Liver (tissue), 9 donors: ENCODE data around the gene OTOA. TPM values are rescaled to one million over a fixed set of nuclear protein-coding genes. Genes with fewer than 3 reads are reported as not detected.

Experiments
- DNase-seq: peaks from one replicate; pipeline ENCODE4 v3.0.0-alpha.2; 2017; ENCODE audit warnings: low spot score
- H3K27ac ChIP-seq, 2 donors: one replicate each; pipeline ENCODE4 v1.7.0; 2013; ENCODE audit warnings: inconsistent platforms in 2 of 2, low read length in 2 of 2, control low read depth in 1 of 2, low read depth in 1 of 2, mild to moderate bottlenecking in 1 of 2
- H3K27me3 ChIP-seq, 4 donors: one replicate each; pipeline versions ENCODE4 v1.6.1 to v1.7.0; 2013; ENCODE audit warnings: low read length in 3 of 4, inconsistent platforms in 1 of 4, mild to moderate bottlenecking in 1 of 4, moderate library complexity in 1 of 4; ENCODE audit not compliant: control insufficient read depth in 4 of 4, insufficient read depth in 4 of 4
- H3K36me3 ChIP-seq, 4 donors: one replicate each; pipeline versions ENCODE4 v1.6.1 to v1.7.0; 2013; ENCODE audit warnings: low read length in 3 of 4, mild to moderate bottlenecking in 3 of 4, low read depth in 1 of 4, moderate library complexity in 1 of 4; ENCODE audit not compliant: control insufficient read depth in 4 of 4, insufficient read depth in 3 of 4
- H3K4me1 ChIP-seq, 4 donors: one replicate each; pipeline versions ENCODE4 v1.6.1 to v1.7.0; 2013; ENCODE audit warnings: low read length in 3 of 4, mild to moderate bottlenecking in 3 of 4, moderate library complexity in 1 of 4; ENCODE audit not compliant: control insufficient read depth in 4 of 4, insufficient read depth in 4 of 4
- H3K4me3 ChIP-seq, 3 donors: one replicate each; pipeline versions ENCODE4 v1.6.1 to v1.7.0; 2013; ENCODE audit warnings: low read length in 3 of 3, control low read depth in 1 of 3, low read depth in 1 of 3, mild to moderate bottlenecking in 1 of 3
- H3K9ac ChIP-seq, 2 donors: one replicate each; pipeline ENCODE4 v1.7.0; 2013; ENCODE audit warnings: low read length in 2 of 2, mild to moderate bottlenecking in 2 of 2, moderate library complexity in 2 of 2, control low read depth in 1 of 2, low read depth in 1 of 2
- H3K9me3 ChIP-seq, 4 donors: one replicate each; pipeline versions ENCODE4 v1.6.1 to v1.7.0; 2013; ENCODE audit warnings: low read length in 3 of 4; ENCODE audit not compliant: control insufficient read depth in 4 of 4
- EGR1 ChIP-seq, 2 donors: IDR thresholded peaks; 2 replicates each; pipeline ENCODE4 v1.6.1; 2016 to 2018; ENCODE audit warnings: antibody characterized with exemption in 2 of 2, low read depth in 2 of 2
- FOXA1 ChIP-seq: IDR thresholded peaks from 2 replicates; pipeline ENCODE4 v1.6.1; 2016; ENCODE audit warnings: antibody characterized with exemption
- FOXA2 ChIP-seq: IDR thresholded peaks from 2 replicates; pipeline ENCODE4 v1.6.1; 2016; ENCODE audit warnings: antibody characterized with exemption
- GABPA ChIP-seq, 2 donors: IDR thresholded peaks in 1 of 2; conservative IDR thresholded peaks in 1 of 2; 2 replicates each; pipeline ENCODE4 v1.6.1; 2016; ENCODE audit warnings: antibody characterized with exemption in 2 of 2, mild to moderate bottlenecking in 1 of 2, moderate library complexity in 1 of 2
- HNF4A ChIP-seq, 2 donors: conservative IDR thresholded peaks; 2 replicates each; pipeline ENCODE4 v1.6.1; 2016; ENCODE audit warnings: antibody characterized with exemption in 2 of 2, mild to moderate bottlenecking in 2 of 2
- HNF4G ChIP-seq: IDR thresholded peaks from 2 replicates; pipeline ENCODE4 v1.6.1; 2016; ENCODE audit warnings: antibody characterized with exemption
- JUND ChIP-seq, 2 donors: IDR thresholded peaks; 2 replicates each; pipeline ENCODE4 v1.6.1; 2016; ENCODE audit warnings: antibody characterized with exemption in 2 of 2
- NR2F2 ChIP-seq: IDR thresholded peaks from 2 replicates; pipeline ENCODE4 v1.6.1; 2016; ENCODE audit warnings: antibody characterized with exemption
- RAD21 ChIP-seq, 2 donors: IDR thresholded peaks; 2 replicates each; pipeline ENCODE4 v1.6.1; 2016; ENCODE audit warnings: antibody characterized with exemption in 2 of 2, mild to moderate bottlenecking in 2 of 2
- RXRA ChIP-seq, 2 donors: IDR thresholded peaks; 2 replicates each; pipeline ENCODE4 v1.6.1; 2017 to 2018; ENCODE audit warnings: antibody characterized with exemption in 2 of 2, mild to moderate bottlenecking in 1 of 2
- SP1 ChIP-seq: IDR thresholded peaks from 2 replicates; pipeline ENCODE4 v1.6.1; 2018; ENCODE audit warnings: antibody characterized with exemption, mild to moderate bottlenecking
- TAF1 ChIP-seq: conservative IDR thresholded peaks from 2 replicates; pipeline ENCODE4 v1.6.1; 2016; ENCODE audit warnings: antibody characterized with exemption, mild to moderate bottlenecking
- YY1 ChIP-seq: IDR thresholded peaks from 2 replicates; pipeline ENCODE4 v1.6.1; 2016; ENCODE audit warnings: antibody characterized with exemption, mild to moderate bottlenecking
- WGBS: extraction: QIAGEN DNeasy Blood & Tissue Kit; methylation state at CpG from one replicate; pipeline ENCODE4 v1.1.7; 2013; 5-methylcytosine and 5-hydroxymethylcytosine counted together
- polyA plus RNA-seq, 2 donors: library from polyadenylated mRNA; stranded (reverse) in 1 of 2; unstranded in 1 of 2; fragments of 200-250 nt in 1 of 2; fragments of >200 nt in 1 of 2; fragmentation: Nextera tagmentation in 1 of 2; extraction: Ambion mirVana in 1 of 2; gene quantifications; one replicate each; pipeline versions ENCODE4 v1.2.1 to v1.2.3, GENCODE V29; 2013 to 2015
- total RNA-seq, 2 donors: library from RNA; depleted of rRNA; stranded (reverse); fragments of >200 nt; gene quantifications; one replicate each; pipeline ENCODE4 v1.2.3, GENCODE V29; 2014
- TF ChIP-seq, protein P1 (sequence below): IDR thresholded peaks from 2 replicates; pipeline ENCODE4 v1.6.1; 2016; ENCODE audit warnings: antibody characterized with exemption
- TF ChIP-seq, protein P2 (sequence below): IDR thresholded peaks from 2 replicates; pipeline ENCODE4 v1.6.1; 2016; ENCODE audit warnings: antibody characterized with exemption, mild to moderate bottlenecking
- TF ChIP-seq, protein P3 (sequence below): IDR thresholded peaks from 2 replicates; pipeline ENCODE4 v1.6.1; 2016; ENCODE audit warnings: antibody characterized with exemption
- TF ChIP-seq, protein P4 (sequence below): IDR thresholded peaks from 2 replicates; pipeline ENCODE4 v1.6.1; 2016; ENCODE audit warnings: antibody characterized with exemption
- donor health status: healthy.
- donor health status: healthy.
- donor health status: healthy.
- donor health status: healthy.
- donor health status: healthy.

OTOA gene
- total and polyA plus RNA-seq, 4 donors: 0.05 to 0.17 (median 0.10) TPM

DNA sequence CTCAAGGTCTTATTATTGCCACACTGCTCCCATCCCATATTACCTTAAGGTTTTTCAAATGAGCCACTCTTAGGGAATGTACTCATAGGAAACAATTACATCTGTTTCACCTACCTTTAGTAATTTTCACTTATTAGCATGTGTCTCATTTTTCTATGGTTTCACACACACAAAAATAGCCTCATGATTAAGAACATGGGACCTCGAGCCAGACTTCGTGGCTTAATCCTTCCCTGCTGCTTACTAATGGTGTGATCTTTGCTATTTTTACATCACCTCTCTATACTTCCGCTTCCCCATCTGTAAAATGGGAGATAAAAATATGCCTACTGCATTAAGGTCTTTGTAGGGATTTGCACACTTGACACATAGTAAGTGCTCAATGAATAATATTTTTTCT is 38.5 kb downstream of the OTOA start:
- H3K27ac ChIP-seq: no peak overlapping the region
- no peaks in the 10 kb centered on the region for H3K36me3 ChIP-seq
- DNase-seq: no peak
- WGBS: 75% methylated on average over 3 of the region's 3 CpGs
- no peak overlapping the region for H3K9ac ChIP-seq
- H3K4me1 ChIP-seq: no peaks in the 10 kb centered on the region
- H3K27me3 ChIP-seq: no peaks in the 10 kb centered on the region
- H3K4me3 ChIP-seq: no peak overlapping the region
- no peak for TF ChIP-seq RXRA (IDR thresholded peaks at IDR 0.05)
- no peak for TF ChIP-seq TAF1
- no peak for TF ChIP-seq NR2F2
- TF ChIP-seq FOXA2: no peak
- TF ChIP-seq HNF4A (conservative IDR thresholded peaks at IDR 0.05): no peak
- no peak for TF ChIP-seq SP1
- no peak for TF ChIP-seq JUND (IDR thresholded peaks at IDR 0.05)
- TF ChIP-seq, protein P1, sequence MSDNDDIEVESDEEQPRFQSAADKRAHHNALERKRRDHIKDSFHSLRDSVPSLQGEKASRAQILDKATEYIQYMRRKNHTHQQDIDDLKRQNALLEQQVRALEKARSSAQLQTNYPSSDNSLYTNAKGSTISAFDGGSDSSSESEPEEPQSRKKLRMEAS: no peak
- no peak for TF ChIP-seq FOXA1
- TF ChIP-seq EGR1 (IDR thresholded peaks at IDR 0.05; ENCODE audit: low read depth in 2 of 2): no peak
- TF ChIP-seq, protein P2, sequence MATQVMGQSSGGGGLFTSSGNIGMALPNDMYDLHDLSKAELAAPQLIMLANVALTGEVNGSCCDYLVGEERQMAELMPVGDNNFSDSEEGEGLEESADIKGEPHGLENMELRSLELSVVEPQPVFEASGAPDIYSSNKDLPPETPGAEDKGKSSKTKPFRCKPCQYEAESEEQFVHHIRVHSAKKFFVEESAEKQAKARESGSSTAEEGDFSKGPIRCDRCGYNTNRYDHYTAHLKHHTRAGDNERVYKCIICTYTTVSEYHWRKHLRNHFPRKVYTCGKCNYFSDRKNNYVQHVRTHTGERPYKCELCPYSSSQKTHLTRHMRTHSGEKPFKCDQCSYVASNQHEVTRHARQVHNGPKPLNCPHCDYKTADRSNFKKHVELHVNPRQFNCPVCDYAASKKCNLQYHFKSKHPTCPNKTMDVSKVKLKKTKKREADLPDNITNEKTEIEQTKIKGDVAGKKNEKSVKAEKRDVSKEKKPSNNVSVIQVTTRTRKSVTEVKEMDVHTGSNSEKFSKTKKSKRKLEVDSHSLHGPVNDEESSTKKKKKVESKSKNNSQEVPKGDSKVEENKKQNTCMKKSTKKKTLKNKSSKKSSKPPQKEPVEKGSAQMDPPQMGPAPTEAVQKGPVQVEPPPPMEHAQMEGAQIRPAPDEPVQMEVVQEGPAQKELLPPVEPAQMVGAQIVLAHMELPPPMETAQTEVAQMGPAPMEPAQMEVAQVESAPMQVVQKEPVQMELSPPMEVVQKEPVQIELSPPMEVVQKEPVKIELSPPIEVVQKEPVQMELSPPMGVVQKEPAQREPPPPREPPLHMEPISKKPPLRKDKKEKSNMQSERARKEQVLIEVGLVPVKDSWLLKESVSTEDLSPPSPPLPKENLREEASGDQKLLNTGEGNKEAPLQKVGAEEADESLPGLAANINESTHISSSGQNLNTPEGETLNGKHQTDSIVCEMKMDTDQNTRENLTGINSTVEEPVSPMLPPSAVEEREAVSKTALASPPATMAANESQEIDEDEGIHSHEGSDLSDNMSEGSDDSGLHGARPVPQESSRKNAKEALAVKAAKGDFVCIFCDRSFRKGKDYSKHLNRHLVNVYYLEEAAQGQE: no peak
- no peak for TF ChIP-seq RAD21 (IDR thresholded peaks at IDR 0.05)
- TF ChIP-seq, protein P3, sequence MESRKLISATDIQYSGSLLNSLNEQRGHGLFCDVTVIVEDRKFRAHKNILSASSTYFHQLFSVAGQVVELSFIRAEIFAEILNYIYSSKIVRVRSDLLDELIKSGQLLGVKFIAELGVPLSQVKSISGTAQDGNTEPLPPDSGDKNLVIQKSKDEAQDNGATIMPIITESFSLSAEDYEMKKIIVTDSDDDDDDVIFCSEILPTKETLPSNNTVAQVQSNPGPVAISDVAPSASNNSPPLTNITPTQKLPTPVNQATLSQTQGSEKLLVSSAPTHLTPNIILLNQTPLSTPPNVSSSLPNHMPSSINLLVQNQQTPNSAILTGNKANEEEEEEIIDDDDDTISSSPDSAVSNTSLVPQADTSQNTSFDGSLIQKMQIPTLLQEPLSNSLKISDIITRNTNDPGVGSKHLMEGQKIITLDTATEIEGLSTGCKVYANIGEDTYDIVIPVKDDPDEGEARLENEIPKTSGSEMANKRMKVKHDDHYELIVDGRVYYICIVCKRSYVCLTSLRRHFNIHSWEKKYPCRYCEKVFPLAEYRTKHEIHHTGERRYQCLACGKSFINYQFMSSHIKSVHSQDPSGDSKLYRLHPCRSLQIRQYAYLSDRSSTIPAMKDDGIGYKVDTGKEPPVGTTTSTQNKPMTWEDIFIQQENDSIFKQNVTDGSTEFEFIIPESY: no peak
- TF ChIP-seq, protein P4, sequence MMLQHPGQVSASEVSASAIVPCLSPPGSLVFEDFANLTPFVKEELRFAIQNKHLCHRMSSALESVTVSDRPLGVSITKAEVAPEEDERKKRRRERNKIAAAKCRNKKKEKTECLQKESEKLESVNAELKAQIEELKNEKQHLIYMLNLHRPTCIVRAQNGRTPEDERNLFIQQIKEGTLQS: no peak
- TF ChIP-seq GABPA (IDR thresholded peaks at IDR 0.05 in 1 of 2, conservative IDR thresholded peaks at IDR 0.05 in 1 of 2): no peak
- no peak for TF ChIP-seq HNF4G
- no peaks in the 10 kb centered on the region for H3K9me3 ChIP-seq

DNA sequence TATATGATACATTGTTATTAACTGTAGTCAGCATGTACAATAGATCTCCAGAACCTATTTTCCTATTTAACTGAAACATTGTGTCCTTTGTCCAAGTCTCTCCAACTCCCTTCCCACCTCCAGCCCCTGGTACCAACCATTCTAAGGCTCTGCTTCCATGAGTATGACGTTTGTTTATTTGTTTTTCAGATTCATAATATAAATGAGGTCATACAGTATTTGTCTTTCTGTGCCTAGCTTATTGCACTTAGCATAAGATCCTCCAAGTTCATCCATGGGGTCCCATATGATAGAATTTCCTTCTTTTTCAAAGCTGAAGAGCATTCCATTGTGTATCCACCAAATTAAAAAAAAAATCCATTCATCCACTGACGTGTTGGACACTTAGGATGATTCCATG is 39.4 kb downstream of the OTOA start:
- Histone ChIP-seq H3K4me1 (no peaks in the 10 kb centered on the region), H3K9ac (no peak overlapping the region), H3K4me3 (no peak overlapping the region), H3K9me3 (no peaks in the 10 kb centered on the region), H3K36me3 (no peaks in the 10 kb centered on the region), H3K27me3 (no peaks in the 10 kb centered on the region), H3K27ac (no peak overlapping the region)
- WGBS: 49% methylated on average over 2 of the region's 2 CpGs
- TF ChIP-seq YY1: no peak
- no peak for DNase-seq
